A673 (cell line): ENCODE results near the gene DENND6B. TPM values are rescaled to one million over a fixed set of nuclear protein-coding genes. Genes with fewer than 3 reads are reported as not detected.

Experiments used
- BruUV-seq: library from RNA; stranded (reverse); fragments of 400-500 nt; replicated peaks from 2 replicates; lab custom pipeline; 2021; lab: Mats Ljungman, UMichigan
- CTCF ChIA-PET: fragments of 300-600 bp; sonication (Branson Sonifier 250); formaldehyde crosslinking; loops from one replicate; lab custom pipeline; 2022; ENCODE audit warnings: antibody characterized with exemption; lab: Charles Lee
- POLR2A ChIA-PET: fragments of 300-600 bp; sonication (Branson Sonifier 250); formaldehyde crosslinking; loops from one replicate; lab custom pipeline; 2022; ENCODE audit warnings: antibody characterized with exemption; ENCODE audit not compliant: low non-redundant PET; lab: Charles Lee
- DNase-seq: peaks from one replicate; pipeline ENCODE4 v3.0.0-alpha.2; 2015; ENCODE audit warnings: low spot score
- H3K27ac ChIP-seq: fragments of 200-600 bp; sonication (generic); 2 replicates; pipeline ENCODE4 v1.5.1; 2016; ENCODE audit warnings: mixed run types, low read depth, mild to moderate bottlenecking, mixed read lengths, antibody characterized with exemption, low read length; ENCODE audit not compliant: poor library complexity, severe bottlenecking
- H3K27me3 ChIP-seq: fragments of 200-600 bp; sonication (generic); replicated peaks from 2 replicates; pipeline ENCODE4 v1.6.1; 2017; ENCODE audit warnings: mixed run types, low read depth, mild to moderate bottlenecking, mixed read lengths, antibody characterized with exemption, low read length; ENCODE audit not compliant: insufficient read depth, poor library complexity
- H3K36me3 ChIP-seq: fragments of 200-600 bp; sonication (generic); 2 replicates; pipeline ENCODE4 v1.6.1; 2016; ENCODE audit warnings: mixed run types, mild to moderate bottlenecking, mixed read lengths, antibody characterized with exemption, low read length; ENCODE audit not compliant: insufficient read depth, poor library complexity, severe bottlenecking
- H3K4me1 ChIP-seq: fragments of 200-600 bp; sonication (generic); 2 replicates; pipeline ENCODE4 v1.6.1; 2017; ENCODE audit warnings: mixed run types, mild to moderate bottlenecking, mixed read lengths, antibody characterized with exemption, low read length; ENCODE audit not compliant: insufficient read depth, poor library complexity, severe bottlenecking
- H3K4me3 ChIP-seq: fragments of 200-600 bp; sonication (generic); 2 replicates; pipeline ENCODE4 v1.5.1; 2016; ENCODE audit warnings: low read depth, mixed run types, mild to moderate bottlenecking, mixed read lengths, low read length; ENCODE audit not compliant: poor library complexity, severe bottlenecking
- H3K9me3 ChIP-seq: fragments of 200-600 bp; sonication (generic); 2 replicates; pipeline ENCODE4 v1.6.1; 2016; ENCODE audit warnings: mixed run types, low read depth, mild to moderate bottlenecking, mixed read lengths, antibody characterized with exemption, low read length; ENCODE audit not compliant: poor library complexity, severe bottlenecking
- EZH2 ChIP-seq: fragments of 200-600 bp; sonication (generic); IDR thresholded peaks from 2 replicates; pipeline ENCODE4 v1.6.1; 2017; ENCODE audit warnings: borderline replicate concordance, low read depth, mild to moderate bottlenecking, mixed read lengths, antibody characterized with exemption, low read length; ENCODE audit not compliant: poor library complexity, severe bottlenecking
- intact Hi-C: fragments of 100-400 bp; cut with micrococcal nuclease; formaldehyde crosslinking; loops from one replicate; pipeline ENCODE4 v1.10.0; 2022; ENCODE audit not compliant: unreplicated experiment
- total RNA-seq: library from RNA; stranded (reverse); gene quantifications from 2 replicates; pipeline ENCODE4 v1.2.3, GENCODE V29; 2021
- TF ChIP-seq, protein P1 (sequence below): fragments of 300-800, 200-600 bp; sonication (generic); conservative IDR thresholded peaks from 2 replicates; pipeline ENCODE4 v1.5.1; 2017; ENCODE audit warnings: low read depth, mild to moderate bottlenecking, antibody characterized with exemption, low read length, moderate library complexity, mixed read lengths

DENND6B gene
- total RNA-seq, 1 experiment from 2014 or later, result 5.3 TPM

DNA sequence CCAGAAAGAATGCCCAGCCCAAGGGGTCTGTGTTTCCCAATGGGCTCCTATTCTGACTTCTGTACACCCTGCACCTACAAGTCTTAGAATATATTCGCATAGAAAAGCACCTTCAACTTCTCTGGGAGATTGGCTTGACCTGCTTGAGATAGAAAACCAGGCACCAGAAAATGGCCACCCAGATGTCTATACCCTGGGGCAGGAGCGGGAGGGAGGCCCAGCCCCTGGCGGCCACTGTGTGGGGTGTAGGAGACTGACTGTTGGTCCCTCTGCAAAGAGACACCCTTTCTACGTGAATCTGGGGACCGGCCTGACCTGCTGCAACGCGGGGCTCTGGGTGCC is 8.5 kb downstream of the DENND6B start:
- BruUV-seq, result no TSS peak
- Histone ChIP-seq H3K4me1 (no peaks in the 10 kb centered on the region), H3K27me3 (no peaks in the 10 kb centered on the region), H3K4me3 (no peak overlapping the region), H3K27ac (no peak overlapping the region), H3K36me3 (no peaks in the 10 kb centered on the region), H3K9me3 (no peaks in the 10 kb centered on the region)
- intact Hi-C loops, result no loop called here
- CTCF ChIA-PET, result interaction anchor here (0.5 kb wide), 1 partner anchor 22 kb away, joined by 3 read pairs; no protein-coding TSS in a partner anchor
- TF ChIP-seq EZH2, result no peak
- TF ChIP-seq, protein P1, sequence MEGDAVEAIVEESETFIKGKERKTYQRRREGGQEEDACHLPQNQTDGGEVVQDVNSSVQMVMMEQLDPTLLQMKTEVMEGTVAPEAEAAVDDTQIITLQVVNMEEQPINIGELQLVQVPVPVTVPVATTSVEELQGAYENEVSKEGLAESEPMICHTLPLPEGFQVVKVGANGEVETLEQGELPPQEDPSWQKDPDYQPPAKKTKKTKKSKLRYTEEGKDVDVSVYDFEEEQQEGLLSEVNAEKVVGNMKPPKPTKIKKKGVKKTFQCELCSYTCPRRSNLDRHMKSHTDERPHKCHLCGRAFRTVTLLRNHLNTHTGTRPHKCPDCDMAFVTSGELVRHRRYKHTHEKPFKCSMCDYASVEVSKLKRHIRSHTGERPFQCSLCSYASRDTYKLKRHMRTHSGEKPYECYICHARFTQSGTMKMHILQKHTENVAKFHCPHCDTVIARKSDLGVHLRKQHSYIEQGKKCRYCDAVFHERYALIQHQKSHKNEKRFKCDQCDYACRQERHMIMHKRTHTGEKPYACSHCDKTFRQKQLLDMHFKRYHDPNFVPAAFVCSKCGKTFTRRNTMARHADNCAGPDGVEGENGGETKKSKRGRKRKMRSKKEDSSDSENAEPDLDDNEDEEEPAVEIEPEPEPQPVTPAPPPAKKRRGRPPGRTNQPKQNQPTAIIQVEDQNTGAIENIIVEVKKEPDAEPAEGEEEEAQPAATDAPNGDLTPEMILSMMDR, result no peak
- POLR2A ChIA-PET, result no interaction called here
- no peak for DNase-seq

DNA sequence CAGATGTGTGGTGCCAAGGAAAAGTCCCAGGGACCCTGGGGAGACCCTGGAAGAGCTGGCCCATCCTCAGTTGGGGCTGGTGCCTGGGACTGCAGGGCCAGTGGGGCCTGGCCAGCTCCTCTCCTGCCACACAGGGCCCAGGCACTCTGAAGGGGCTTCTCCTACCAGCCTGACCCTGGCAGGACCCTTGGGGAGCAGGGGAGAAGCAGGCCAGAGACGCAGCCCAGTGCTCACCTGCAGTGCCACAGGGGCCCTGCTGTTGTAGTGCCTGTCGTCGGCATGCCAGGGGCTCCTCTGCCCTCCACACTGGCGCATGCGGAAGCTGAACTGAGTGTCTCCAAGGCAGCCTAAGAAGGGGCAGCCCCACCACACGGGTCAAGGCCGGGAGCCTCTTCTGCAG is 9.1 kb downstream of the DENND6B start:
- no TSS peak for BruUV-seq
- no peaks in the 10 kb centered on the region for H3K4me1 ChIP-seq
- H3K9me3 ChIP-seq, result no peaks in the 10 kb centered on the region
- H3K36me3 ChIP-seq, result no peaks in the 10 kb centered on the region
- no peak for DNase-seq
- no peak overlapping the region for H3K27ac ChIP-seq
- no peak overlapping the region for H3K4me3 ChIP-seq
- CTCF ChIA-PET, result no interaction called here
- TF ChIP-seq, protein P1, result no peak
- TF ChIP-seq EZH2, result no peak
- H3K27me3 ChIP-seq, result no peaks in the 10 kb centered on the region
- intact Hi-C loops, result no loop called here
- POLR2A ChIA-PET, result no interaction called here

DNA sequence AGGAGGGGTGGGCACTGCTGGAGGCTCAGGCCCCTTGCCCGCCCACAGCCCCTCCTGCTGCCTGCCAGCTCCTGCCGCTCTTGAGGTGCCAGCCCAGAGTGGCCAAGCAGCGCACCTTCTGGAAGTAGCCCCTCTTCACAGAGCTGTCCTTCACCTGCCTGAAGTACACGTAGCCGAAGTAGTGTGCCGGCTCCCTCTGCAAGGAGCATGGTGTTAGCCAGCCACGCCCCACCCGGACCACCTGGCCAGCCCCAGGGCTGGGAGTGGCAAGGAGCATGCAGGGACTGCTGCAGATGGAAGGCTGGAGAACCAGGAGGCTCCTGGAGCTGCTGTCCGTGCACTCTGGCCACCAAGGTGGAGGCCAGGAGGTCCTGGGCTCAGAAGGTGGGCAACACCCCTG is 9.6 kb downstream of the DENND6B start:
- H3K27me3 ChIP-seq, result no peaks in the 10 kb centered on the region
- TF ChIP-seq EZH2, result no peak
- TF ChIP-seq, protein P1, result no peak
- ChIA-PET POLR2A (no interaction called here), CTCF (no interaction called here)
- BruUV-seq, result no TSS peak
- H3K4me1 ChIP-seq, result no peaks in the 10 kb centered on the region
- no peaks in the 10 kb centered on the region for H3K36me3 ChIP-seq
- no peaks in the 10 kb centered on the region for H3K9me3 ChIP-seq
- no peak for DNase-seq
- intact Hi-C loops, result no loop called here
- H3K4me3 ChIP-seq, result no peak overlapping the region
- H3K27ac ChIP-seq, result no peak overlapping the region
